Activated naive CD4-positive, alpha-beta T cell treated with anti-CD3 and anti-CD28 coated beads, Interleukin-2, amount 50 U/mL, for 24 hours (primary cell): ENCODE data around the gene OTUD1.
A peak's percentile ranks its signal among the peaks of the same experiment; 100 is the strongest.

Experiments used
- H3K27ac Mint-ChIP-seq: one replicate; pipeline ENCODE4 v1.8.0; 2021; ENCODE audit warnings: mild to moderate bottlenecking, mixed read lengths
- H3K27me3 Mint-ChIP-seq: one replicate; pipeline ENCODE4 v1.8.0; 2021; ENCODE audit warnings: mixed read lengths
- H3K36me3 Mint-ChIP-seq: one replicate; pipeline ENCODE4 v1.8.0; 2021; ENCODE audit warnings: mixed read lengths
- H3K4me1 Mint-ChIP-seq: one replicate; pipeline ENCODE4 v1.8.0; 2021; ENCODE audit warnings: mixed read lengths
- H3K4me3 Mint-ChIP-seq: one replicate; pipeline ENCODE4 v1.8.0; 2021; ENCODE audit warnings: mild to moderate bottlenecking, mixed read lengths
- H3K9me3 Mint-ChIP-seq: one replicate; pipeline ENCODE4 v1.8.0; 2021; ENCODE audit warnings: mixed read lengths

The OTUD1 gene

GRCh38 chr10:23439961-23440889 is 1.4 kb downstream of the OTUD1 start:
- Mint-ChIP-seq H3K4me3 (peak overlapping the region; percentile 94), H3K36me3 (peaks cover 10% of the 10 kb centered on the region), H3K27me3 (no peaks in the 10 kb centered on the region), H3K27ac (peak overlapping the region; percentile 86), H3K9me3 (no peaks in the 10 kb centered on the region), H3K4me1 (peaks cover 46% of the 10 kb centered on the region)

DNA sequence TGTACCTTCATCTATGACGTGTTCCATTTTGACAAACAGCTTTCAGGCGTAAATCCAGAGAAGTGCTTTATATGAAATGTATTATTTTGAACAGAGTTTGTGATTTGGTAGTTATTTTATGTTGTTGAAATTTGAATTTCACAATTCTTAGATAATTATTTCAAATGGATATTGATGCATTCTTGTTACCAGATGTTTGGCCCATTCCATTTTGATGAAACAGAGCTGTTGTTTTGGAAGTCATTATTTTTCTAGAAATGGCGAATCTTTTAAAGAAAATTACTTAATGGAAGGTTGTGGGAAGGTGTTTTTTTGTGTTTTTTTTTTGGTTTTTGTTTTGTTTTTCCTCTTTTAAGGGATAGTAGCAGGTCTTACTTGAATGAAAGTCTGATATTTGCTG is 2.4 kb downstream of the OTUD1 start:
- Mint-ChIP-seq H3K27ac (peak overlapping the region; percentile 86), H3K9me3 (no peaks in the 10 kb centered on the region), H3K4me3 (peak overlapping the region; percentile 94), H3K4me1 (peaks cover 51% of the 10 kb centered on the region), H3K36me3 (peaks cover 13% of the 10 kb centered on the region), H3K27me3 (no peaks in the 10 kb centered on the region)

DNA sequence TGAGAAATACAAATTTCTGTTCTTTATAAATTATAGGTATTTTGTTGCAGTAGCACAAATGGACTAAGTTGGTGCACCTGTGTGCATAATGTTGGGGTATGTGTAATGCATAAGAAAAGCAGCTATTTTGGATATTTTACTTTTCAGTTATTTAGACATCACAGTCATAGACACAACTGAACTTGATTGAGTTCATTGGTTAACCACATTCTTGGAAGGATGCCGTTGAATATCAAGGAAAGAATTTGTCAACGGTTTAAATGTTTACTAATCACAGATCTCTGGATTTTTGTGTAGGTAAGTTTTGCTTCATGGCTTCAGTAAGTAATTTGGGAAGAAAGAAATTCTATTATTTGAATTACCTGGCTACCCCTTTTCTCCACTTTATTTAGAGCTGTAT is 4.1 kb downstream of the OTUD1 start:
- Mint-ChIP-seq H3K9me3 (no peaks in the 10 kb centered on the region), H3K36me3 (peaks cover 15% of the 10 kb centered on the region), H3K4me3 (peak overlapping the region; percentile 94), H3K4me1 (peaks cover 61% of the 10 kb centered on the region), H3K27ac (no peak overlapping the region), H3K27me3 (no peaks in the 10 kb centered on the region)

DNA sequence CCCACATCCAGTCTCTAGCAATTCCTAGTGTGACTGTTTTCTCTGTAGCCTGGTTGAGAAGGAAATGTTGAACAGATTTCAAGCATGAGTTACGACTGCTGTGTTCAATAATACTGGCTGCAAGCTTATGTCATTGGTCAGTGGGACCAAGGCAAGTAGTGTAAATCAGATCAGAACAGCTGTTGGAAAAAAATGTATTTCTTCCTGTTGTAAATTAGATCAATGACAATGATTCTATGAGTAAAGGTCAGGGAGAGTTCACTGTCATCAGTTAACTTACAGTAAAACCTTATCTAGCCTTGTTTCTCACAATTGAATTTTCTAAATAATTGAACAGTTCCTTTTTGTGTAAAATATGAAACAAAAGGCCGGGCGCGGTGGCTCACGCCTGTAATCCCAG is 6.7 kb downstream of the OTUD1 start:
- peaks cover 74% of the 10 kb centered on the region for H3K4me1 Mint-ChIP-seq
- H3K36me3 Mint-ChIP-seq = peaks cover 15% of the 10 kb centered on the region
- no peaks in the 10 kb centered on the region for H3K9me3 Mint-ChIP-seq
- peak overlapping the region; percentile 35 for H3K27ac Mint-ChIP-seq
- H3K27me3 Mint-ChIP-seq = no peaks in the 10 kb centered on the region
- peak overlapping the region; percentile 44 for H3K4me3 Mint-ChIP-seq

GRCh38 chr10:23448323-23448722 is 9.4 kb downstream of the OTUD1 start:
- peaks cover 47% of the 10 kb centered on the region for H3K4me1 Mint-ChIP-seq
- peak overlapping the region; percentile 91 for H3K27ac Mint-ChIP-seq
- H3K36me3 Mint-ChIP-seq = peaks cover 12% of the 10 kb centered on the region
- no peaks in the 10 kb centered on the region for H3K27me3 Mint-ChIP-seq
- H3K9me3 Mint-ChIP-seq = no peaks in the 10 kb centered on the region
- peak overlapping the region; percentile 60 for H3K4me3 Mint-ChIP-seq

DNA sequence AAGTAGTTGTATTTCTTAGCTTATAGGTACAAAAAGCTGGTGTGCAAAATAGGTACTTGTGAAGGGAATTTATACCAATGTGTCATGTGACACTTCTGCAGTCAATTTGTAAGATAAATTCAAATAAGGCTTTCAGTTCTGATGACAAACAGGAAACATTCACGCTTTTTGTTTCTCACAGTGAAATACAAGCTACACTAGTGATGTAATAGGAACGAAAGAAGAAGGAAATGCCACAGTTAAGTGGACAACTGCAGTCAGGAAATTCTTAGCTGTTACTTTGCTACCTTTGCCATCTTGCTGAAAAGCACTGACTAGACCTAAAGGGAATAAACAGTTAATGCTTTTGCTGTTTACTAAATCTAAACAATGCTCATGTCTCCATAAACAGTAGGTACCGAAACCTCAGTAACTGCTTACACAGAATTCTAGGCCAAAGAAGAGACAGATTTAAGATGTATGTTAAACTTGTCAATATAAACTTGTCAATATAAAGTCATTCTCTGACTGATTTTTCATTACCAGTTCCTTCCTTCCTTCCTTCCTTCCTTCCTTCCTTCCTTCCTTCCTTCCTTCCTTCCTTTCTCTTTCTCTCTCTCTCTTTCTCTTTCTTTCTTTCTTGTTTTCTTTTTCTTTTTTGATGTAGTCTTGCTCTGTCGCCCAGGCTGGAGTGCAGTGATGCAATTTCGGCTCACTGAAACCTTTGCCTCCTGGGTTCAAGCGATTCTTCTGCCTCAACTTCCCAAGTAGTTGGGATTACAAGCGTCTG is 10.1 kb downstream of the OTUD1 start:
- H3K9me3 Mint-ChIP-seq = no peaks in the 10 kb centered on the region
- H3K27me3 Mint-ChIP-seq = no peaks in the 10 kb centered on the region
- H3K27ac Mint-ChIP-seq = peak overlapping the region; percentile 91
- peaks cover 11% of the 10 kb centered on the region for H3K36me3 Mint-ChIP-seq
- peak overlapping the region; percentile 60 for H3K4me3 Mint-ChIP-seq
- H3K4me1 Mint-ChIP-seq = peaks cover 45% of the 10 kb centered on the region

GRCh38 chr10:23452033-23452655 is 13.3 kb downstream of the OTUD1 start:
- no peaks in the 10 kb centered on the region for H3K27me3 Mint-ChIP-seq
- no peak overlapping the region for H3K4me3 Mint-ChIP-seq
- H3K27ac Mint-ChIP-seq = no peak overlapping the region
- no peaks in the 10 kb centered on the region for H3K9me3 Mint-ChIP-seq
- peaks cover 27% of the 10 kb centered on the region for H3K4me1 Mint-ChIP-seq
- peaks cover 5% of the 10 kb centered on the region for H3K36me3 Mint-ChIP-seq

DNA sequence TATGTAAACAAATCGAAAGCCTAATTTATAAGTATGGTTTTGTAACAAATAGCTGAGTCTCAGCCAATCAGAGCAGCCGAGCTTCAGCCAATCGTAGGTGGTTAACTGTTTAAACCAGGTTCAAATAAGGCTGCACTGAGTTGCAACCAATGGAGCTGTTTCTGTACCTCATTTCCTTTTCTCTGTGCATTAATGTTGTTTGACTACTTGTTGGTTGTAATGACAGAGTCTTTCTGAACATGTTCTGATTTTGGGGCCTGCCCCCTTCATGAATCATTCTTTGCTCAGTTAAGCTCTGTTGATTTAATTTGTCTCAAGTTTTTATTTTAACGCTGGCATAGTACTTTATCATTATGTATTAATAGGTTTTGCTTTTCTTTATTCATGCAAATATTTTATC is 14.6 kb downstream of the OTUD1 start:
- no peak overlapping the region for H3K27ac Mint-ChIP-seq
- no peaks in the 10 kb centered on the region for H3K27me3 Mint-ChIP-seq
- peaks cover 5% of the 10 kb centered on the region for H3K36me3 Mint-ChIP-seq
- H3K4me3 Mint-ChIP-seq = no peak overlapping the region
- peaks cover 15% of the 10 kb centered on the region for H3K4me1 Mint-ChIP-seq
- H3K9me3 Mint-ChIP-seq = no peaks in the 10 kb centered on the region

GRCh38 chr10:23457632-23458417 is 18.9 kb downstream of the OTUD1 start:
- Mint-ChIP-seq H3K4me3 (no peak overlapping the region), H3K36me3 (peaks cover 2% of the 10 kb centered on the region), H3K4me1 (peaks cover 10% of the 10 kb centered on the region), H3K27me3 (no peaks in the 10 kb centered on the region), H3K9me3 (no peaks in the 10 kb centered on the region), H3K27ac (no peak overlapping the region)

GRCh38 chr10:23459308-23459939 is 20.5 kb downstream of the OTUD1 start:
- H3K4me3 Mint-ChIP-seq = no peak overlapping the region
- H3K27me3 Mint-ChIP-seq = no peaks in the 10 kb centered on the region
- H3K36me3 Mint-ChIP-seq = peaks cover 2% of the 10 kb centered on the region
- H3K9me3 Mint-ChIP-seq = no peaks in the 10 kb centered on the region
- peaks cover 10% of the 10 kb centered on the region for H3K4me1 Mint-ChIP-seq
- H3K27ac Mint-ChIP-seq = no peak overlapping the region

GRCh38 chr10:23461557-23461956 is 22.7 kb downstream of the OTUD1 start:
- no peaks in the 10 kb centered on the region for H3K27me3 Mint-ChIP-seq
- H3K4me3 Mint-ChIP-seq = no peak overlapping the region
- H3K9me3 Mint-ChIP-seq = no peaks in the 10 kb centered on the region
- peaks cover 2% of the 10 kb centered on the region for H3K36me3 Mint-ChIP-seq
- no peak overlapping the region for H3K27ac Mint-ChIP-seq
- H3K4me1 Mint-ChIP-seq = peaks cover 10% of the 10 kb centered on the region

DNA sequence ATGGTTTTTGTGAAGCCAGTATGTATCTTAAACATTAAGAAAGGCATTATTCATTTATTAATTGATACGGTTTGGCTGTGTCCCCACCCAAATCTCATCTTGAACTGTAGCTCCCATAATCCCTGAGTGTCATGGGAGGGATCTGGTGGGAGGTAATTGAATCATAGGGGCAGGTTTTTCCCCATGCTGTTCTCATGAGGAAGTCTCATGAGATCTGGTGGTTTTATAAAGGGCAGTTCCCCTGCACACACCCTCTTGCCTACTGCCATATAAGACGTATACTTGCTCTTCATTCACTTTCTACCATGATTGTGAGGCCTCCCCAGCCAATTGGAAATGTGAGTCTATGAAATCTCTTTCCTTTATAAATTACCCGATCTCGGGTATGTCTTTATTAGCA is 28.1 kb downstream of the OTUD1 start:
- Mint-ChIP-seq H3K4me1 (no peaks in the 10 kb centered on the region), H3K4me3 (no peak overlapping the region), H3K9me3 (no peaks in the 10 kb centered on the region), H3K36me3 (no peaks in the 10 kb centered on the region), H3K27me3 (no peaks in the 10 kb centered on the region), H3K27ac (no peak overlapping the region)

GRCh38 chr10:23467548-23467947 is 28.7 kb downstream of the OTUD1 start:
- no peaks in the 10 kb centered on the region for H3K27me3 Mint-ChIP-seq
- H3K9me3 Mint-ChIP-seq = no peaks in the 10 kb centered on the region
- no peak overlapping the region for H3K4me3 Mint-ChIP-seq
- no peaks in the 10 kb centered on the region for H3K36me3 Mint-ChIP-seq
- no peak overlapping the region for H3K27ac Mint-ChIP-seq
- no peaks in the 10 kb centered on the region for H3K4me1 Mint-ChIP-seq

- H3K4me3 Mint-ChIP-seq = no peak overlapping the region
- H3K27ac Mint-ChIP-seq = no peak overlapping the region
- no peaks in the 10 kb centered on the region for H3K36me3 Mint-ChIP-seq
- peaks cover 8% of the 10 kb centered on the region for H3K4me1 Mint-ChIP-seq
- H3K9me3 Mint-ChIP-seq = no peaks in the 10 kb centered on the region
- no peaks in the 10 kb centered on the region for H3K27me3 Mint-ChIP-seq
Measured at GRCh38 chr10:23469596-23470237, 30.8 kb downstream of the OTUD1 start.
